Astrocyte (in vitro differentiated cells and primary cell): ENCODE results near the gene MARCKS.

Experiments used
- EZH2 ChIP-seq: IDR thresholded peaks from 2 replicates; pipeline ENCODE4 v1.6.1; 2012; ENCODE audit warnings: mild to moderate bottlenecking, low read length, inconsistent platforms; ENCODE audit not compliant: insufficient read depth
- TF ChIP-seq, protein P1 (sequence below): IDR thresholded peaks from 2 replicates; pipeline ENCODE4 v1.5.1; 2011; ENCODE audit warnings: low read depth, mild to moderate bottlenecking, inconsistent platforms, low read length, moderate library complexity; ENCODE audit not compliant: insufficient read depth

DNA sequence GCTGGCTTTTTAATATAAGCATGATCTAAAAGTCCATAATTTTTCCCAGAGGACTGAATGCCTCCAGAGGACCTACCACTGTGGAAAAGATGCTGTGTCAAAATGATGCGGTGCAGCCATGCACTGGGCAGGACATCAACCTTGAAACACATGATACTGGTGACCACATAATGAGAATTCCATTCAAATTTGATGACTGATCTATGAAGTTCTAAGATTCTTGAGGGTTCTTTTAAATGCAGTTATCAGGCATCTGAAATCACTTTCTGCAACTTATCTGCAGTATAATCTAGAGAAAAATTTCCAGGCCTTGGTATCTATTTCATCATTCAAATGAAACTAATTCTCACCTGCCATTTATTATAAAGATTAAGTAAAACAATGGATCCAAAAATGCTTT is 15.0 kb upstream of the MARCKS start:
- TF ChIP-seq, protein P1, sequence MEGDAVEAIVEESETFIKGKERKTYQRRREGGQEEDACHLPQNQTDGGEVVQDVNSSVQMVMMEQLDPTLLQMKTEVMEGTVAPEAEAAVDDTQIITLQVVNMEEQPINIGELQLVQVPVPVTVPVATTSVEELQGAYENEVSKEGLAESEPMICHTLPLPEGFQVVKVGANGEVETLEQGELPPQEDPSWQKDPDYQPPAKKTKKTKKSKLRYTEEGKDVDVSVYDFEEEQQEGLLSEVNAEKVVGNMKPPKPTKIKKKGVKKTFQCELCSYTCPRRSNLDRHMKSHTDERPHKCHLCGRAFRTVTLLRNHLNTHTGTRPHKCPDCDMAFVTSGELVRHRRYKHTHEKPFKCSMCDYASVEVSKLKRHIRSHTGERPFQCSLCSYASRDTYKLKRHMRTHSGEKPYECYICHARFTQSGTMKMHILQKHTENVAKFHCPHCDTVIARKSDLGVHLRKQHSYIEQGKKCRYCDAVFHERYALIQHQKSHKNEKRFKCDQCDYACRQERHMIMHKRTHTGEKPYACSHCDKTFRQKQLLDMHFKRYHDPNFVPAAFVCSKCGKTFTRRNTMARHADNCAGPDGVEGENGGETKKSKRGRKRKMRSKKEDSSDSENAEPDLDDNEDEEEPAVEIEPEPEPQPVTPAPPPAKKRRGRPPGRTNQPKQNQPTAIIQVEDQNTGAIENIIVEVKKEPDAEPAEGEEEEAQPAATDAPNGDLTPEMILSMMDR = no peak
- TF ChIP-seq EZH2 = no peak
